Gastroesophageal sphincter (tissue), 3 donors: ENCODE data around the gene USP6NL.

Experiments used
- CTCF ChIP-seq, 4 experiments: fragments of 200-600 bp in 2 of 4; fragments of 450-650 bp in 2 of 4; sonication (generic) in 1 of 4; IDR thresholded peaks; one replicate each; pipeline ENCODE4 v1.5.1; 2017 to 2019; ENCODE audit warnings: antibody characterized with exemption in 4 of 4, mild to moderate bottlenecking in 2 of 4, moderate library complexity in 2 of 4
- EP300 ChIP-seq: sonication (generic); formaldehyde crosslinking; IDR thresholded peaks from one replicate; pipeline ENCODE4 v1.6.1; 2017; ENCODE audit warnings: antibody characterized with exemption, mild to moderate bottlenecking
- POLR2AphosphoS5 ChIP-seq: sonication (generic); formaldehyde crosslinking; IDR thresholded peaks from one replicate; pipeline ENCODE4 v1.6.1; 2017; ENCODE audit warnings: antibody characterized with exemption

DNA sequence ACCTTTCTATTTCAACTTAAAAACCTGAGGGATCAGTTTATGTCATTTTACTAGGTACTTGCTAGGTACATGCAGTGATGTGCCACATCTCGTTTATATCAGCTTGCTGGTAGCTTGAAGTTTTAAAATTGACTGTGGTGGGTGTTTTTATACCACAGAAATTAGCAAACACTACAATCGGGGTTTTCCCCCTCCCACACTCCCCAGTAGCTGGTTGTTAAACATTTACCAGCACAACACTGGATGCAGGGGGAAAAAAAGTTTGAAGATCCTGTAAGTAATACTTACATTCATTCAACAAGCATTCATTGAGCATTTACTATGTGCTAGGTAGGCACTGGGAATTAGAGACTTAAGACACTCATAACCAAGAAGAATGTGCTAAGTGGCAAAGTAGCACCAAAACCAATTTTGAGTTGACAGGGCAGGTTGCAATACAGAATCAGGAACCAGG lies 32.6 kb downstream of the USP6NL start:
- no peak for TF ChIP-seq POLR2AphosphoS5
- TF ChIP-seq CTCF (IDR thresholded peaks at IDR 0.05) = no peak
- TF ChIP-seq EP300 = no peak
